ENCODE measurements around the gene NDFIP1. TPM values are rescaled to one million over a fixed set of nuclear protein-coding genes. Genes with fewer than 3 reads are reported as not detected.

The NDFIP1 gene
- total RNA-seq, 2 experiments from 2014 or later, result 59.2 to 62.3 TPM

GRCh38 chr5:142156839-142157463 lies 48.4 kb downstream of the NDFIP1 start:
- DNase-seq (no peak), ATAC-seq (ENCODE audit: low read depth) (no peak)
- no peak overlapping the region for H3K27ac Mint-ChIP-seq
- H3K4me3 Mint-ChIP-seq, result no peak overlapping the region
- peaks cover 4% of the 10 kb centered on the region for H3K4me1 Mint-ChIP-seq
- no peaks in the 10 kb centered on the region for H3K27me3 Mint-ChIP-seq
- POLR2A ChIA-PET, result no interaction called here
- peaks cover 2% of the 10 kb centered on the region for H3K36me3 Mint-ChIP-seq
- no peaks in the 10 kb centered on the region for H3K9me3 Mint-ChIP-seq

DNA sequence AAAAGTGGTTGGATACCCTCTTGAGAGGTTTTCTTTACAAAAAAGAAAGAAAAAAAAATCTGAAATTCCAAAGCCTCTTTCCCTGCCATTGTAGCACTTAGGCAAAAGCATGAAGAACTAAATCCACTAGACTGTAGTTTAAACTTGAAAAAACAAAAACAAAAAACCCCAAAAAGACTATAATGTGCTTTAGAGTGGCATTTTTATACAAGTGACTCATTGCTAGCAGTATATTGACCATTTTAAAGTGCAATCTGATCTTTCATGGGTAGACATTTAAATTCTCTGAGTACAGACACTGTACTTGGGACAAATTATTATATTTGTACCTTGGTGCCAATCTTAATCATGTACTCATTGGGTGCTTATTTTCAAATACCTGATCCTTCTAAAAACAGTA lies 50.8 kb downstream of the NDFIP1 start:
- no peak overlapping the region for H3K27ac Mint-ChIP-seq
- ATAC-seq (ENCODE audit: low read depth), result no peak
- peaks cover 4% of the 10 kb centered on the region for H3K36me3 Mint-ChIP-seq
- DNase-seq, result no peak
- POLR2A ChIA-PET, result no interaction called here
- H3K9me3 Mint-ChIP-seq, result no peaks in the 10 kb centered on the region
- H3K4me1 Mint-ChIP-seq, result peaks cover 4% of the 10 kb centered on the region
- no peaks in the 10 kb centered on the region for H3K27me3 Mint-ChIP-seq
- no peak overlapping the region for H3K4me3 Mint-ChIP-seq

DNA sequence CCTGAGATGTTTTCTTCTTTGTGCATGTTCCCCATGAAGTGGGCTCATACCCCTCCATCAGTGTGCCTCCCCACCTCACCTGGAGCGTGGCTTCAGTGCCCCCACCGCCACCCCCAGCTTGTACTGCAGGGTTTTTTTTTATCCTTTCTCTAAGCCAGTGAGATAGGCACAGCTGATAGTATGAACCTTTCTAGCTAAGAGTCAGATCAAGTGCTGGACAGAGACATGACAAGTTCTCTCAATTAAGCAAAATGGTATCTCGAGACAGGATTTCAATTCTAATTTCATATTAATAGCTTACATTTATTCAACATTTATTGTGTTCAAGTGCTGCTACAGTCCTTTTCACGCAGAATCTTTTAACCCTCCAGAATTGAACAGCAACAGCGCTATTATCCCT lies 55.7 kb downstream of the NDFIP1 start:
- Mint-ChIP-seq H3K27ac (no peak overlapping the region), H3K4me1 (no peaks in the 10 kb centered on the region), H3K27me3 (no peaks in the 10 kb centered on the region), H3K4me3 (no peak overlapping the region), H3K9me3 (no peaks in the 10 kb centered on the region), H3K36me3 (peaks cover 2% of the 10 kb centered on the region)
- no peak for DNase-seq
- POLR2A ChIA-PET, result no interaction called here
- ATAC-seq (ENCODE audit: low read depth), result no peak

DNA sequence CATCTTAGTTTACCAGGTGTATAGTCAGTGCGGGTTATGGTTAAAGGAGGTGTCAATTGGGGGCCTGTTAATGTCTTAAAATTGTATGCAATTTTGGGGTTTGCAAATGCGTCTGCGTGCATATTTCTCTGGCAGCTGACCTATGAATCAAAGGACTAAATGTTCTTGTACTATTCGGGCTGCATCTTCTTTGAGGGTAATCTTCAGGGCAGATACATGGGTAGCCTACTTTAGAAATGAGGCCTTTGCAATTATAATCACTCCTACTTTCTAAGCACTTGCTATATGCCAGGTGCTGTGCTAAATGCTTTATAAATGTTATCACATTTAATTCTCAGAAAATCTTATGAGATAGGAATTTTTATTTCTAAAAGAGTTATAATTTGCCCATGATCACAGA lies 58.2 kb downstream of the NDFIP1 start:
- no peak overlapping the region for H3K4me3 Mint-ChIP-seq
- no peak for DNase-seq
- no peaks in the 10 kb centered on the region for H3K4me1 Mint-ChIP-seq
- H3K9me3 Mint-ChIP-seq, result no peaks in the 10 kb centered on the region
- no peak overlapping the region for H3K27ac Mint-ChIP-seq
- peaks cover 2% of the 10 kb centered on the region for H3K36me3 Mint-ChIP-seq
- no peaks in the 10 kb centered on the region for H3K27me3 Mint-ChIP-seq
- POLR2A ChIA-PET, result no interaction called here
- no peak for ATAC-seq (ENCODE audit: low read depth)

DNA sequence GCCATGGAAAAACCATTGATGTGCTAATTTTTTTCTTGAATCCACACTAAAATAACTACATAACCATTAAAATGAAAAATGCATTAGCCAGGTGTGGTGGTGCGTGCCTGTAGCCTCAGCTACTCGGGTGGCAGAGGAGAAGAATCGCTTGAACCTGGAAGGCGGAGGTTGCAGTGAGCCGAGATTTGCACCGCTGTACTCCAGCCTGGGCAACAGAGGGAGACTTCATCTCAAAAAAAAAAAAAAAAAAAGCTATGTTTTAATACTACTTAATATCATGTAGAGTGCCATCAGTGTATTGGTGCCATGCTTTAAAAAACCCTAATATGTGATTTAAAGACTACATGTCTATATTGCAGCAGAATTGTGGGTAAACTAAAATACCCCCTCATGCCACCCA lies 58.9 kb downstream of the NDFIP1 start:
- H3K27ac Mint-ChIP-seq, result no peak overlapping the region
- POLR2A ChIA-PET, result no interaction called here
- no peaks in the 10 kb centered on the region for H3K27me3 Mint-ChIP-seq
- DNase-seq (no peak), ATAC-seq (ENCODE audit: low read depth) (no peak)
- peaks cover 2% of the 10 kb centered on the region for H3K36me3 Mint-ChIP-seq
- H3K4me3 Mint-ChIP-seq, result no peak overlapping the region
- H3K4me1 Mint-ChIP-seq, result no peaks in the 10 kb centered on the region
- H3K9me3 Mint-ChIP-seq, result no peaks in the 10 kb centered on the region

DNA sequence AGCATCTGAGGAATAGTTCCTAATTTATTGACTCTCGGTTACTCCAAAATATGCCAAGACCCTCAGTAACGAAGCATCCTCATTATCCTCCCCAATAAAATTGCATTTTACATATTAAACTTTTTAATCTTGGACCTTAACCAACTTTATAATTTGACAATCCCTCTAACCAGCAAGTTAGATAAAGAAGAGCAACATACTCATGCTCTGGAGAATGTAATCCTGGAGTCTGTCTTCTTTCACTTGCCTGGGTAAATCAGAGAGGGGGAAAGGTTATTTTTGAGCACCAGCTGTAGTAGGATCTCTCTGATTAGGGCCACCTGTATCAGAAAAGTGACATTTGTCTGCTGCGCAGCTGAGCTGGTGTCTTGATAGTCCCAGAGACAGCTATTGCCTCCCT lies 59.8 kb downstream of the NDFIP1 start:
- Mint-ChIP-seq H3K27me3 (peaks cover 2% of the 10 kb centered on the region), H3K4me3 (no peak overlapping the region), H3K27ac (no peak overlapping the region), H3K4me1 (no peaks in the 10 kb centered on the region), H3K9me3 (no peaks in the 10 kb centered on the region), H3K36me3 (no peaks in the 10 kb centered on the region)
- POLR2A ChIA-PET, result no interaction called here
- no peak for DNase-seq
- no peak for ATAC-seq (ENCODE audit: low read depth)

DNA sequence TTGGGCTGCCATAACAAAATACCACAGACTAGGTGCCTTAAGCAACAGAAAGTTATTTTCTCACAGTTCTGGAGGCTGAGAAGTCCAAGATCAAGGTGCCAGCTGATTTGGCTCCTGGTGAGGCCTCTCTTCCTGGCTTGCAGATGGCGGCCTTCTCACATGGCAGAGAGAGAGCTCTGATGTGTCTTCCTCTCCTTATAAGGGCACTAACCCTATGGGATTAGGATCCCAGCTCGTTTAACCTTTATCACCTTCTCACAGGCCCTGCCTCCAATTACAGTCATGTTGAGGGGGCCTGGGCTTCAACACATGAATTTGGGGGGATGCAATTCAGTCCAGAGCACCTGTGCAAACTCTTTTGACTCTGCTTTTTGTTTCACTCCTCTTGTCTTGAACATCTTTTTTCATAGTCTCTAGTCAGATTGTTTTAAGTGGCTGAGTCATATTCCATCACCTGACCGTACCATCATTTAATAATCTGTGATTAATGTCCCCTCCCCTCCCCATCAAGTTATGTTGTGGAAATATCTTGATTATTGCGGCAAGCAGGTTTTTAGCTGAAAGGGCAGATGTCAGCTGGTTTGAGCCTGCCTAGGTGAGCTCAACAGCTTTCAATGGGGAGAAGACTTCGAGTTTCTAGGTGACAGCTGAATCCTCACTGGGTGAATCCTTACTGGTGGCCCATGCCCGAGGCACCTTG lies 61.8 kb downstream of the NDFIP1 start:
- Mint-ChIP-seq H3K27me3 (peaks cover 8% of the 10 kb centered on the region), H3K36me3 (no peaks in the 10 kb centered on the region), H3K27ac (no peak overlapping the region), H3K9me3 (peaks cover 1% of the 10 kb centered on the region), H3K4me1 (no peaks in the 10 kb centered on the region), H3K4me3 (no peak overlapping the region)
- no peak for ATAC-seq (ENCODE audit: low read depth)
- POLR2A ChIA-PET, result no interaction called here
- DNase-seq, result no peak

- no peak for ATAC-seq (ENCODE audit: low read depth)
- Mint-ChIP-seq H3K4me1 (no peaks in the 10 kb centered on the region), H3K9me3 (peaks cover 1% of the 10 kb centered on the region), H3K27me3 (peaks cover 11% of the 10 kb centered on the region), H3K36me3 (no peaks in the 10 kb centered on the region), H3K4me3 (no peak overlapping the region), H3K27ac (no peak overlapping the region)
- no peak for DNase-seq
- POLR2A ChIA-PET, result no interaction called here
Measured at GRCh38 chr5:142171270-142171669, 62.7 kb downstream of the NDFIP1 start.

GRCh38 chr5:142175039-142175438 lies 66.5 kb downstream of the NDFIP1 start:
- Mint-ChIP-seq H3K4me1 (no peaks in the 10 kb centered on the region), H3K27ac (no peak overlapping the region), H3K9me3 (peaks cover 1% of the 10 kb centered on the region), H3K36me3 (no peaks in the 10 kb centered on the region), H3K4me3 (no peak overlapping the region), H3K27me3 (peaks cover 11% of the 10 kb centered on the region)
- POLR2A ChIA-PET, result no interaction called here
- DNase-seq (no peak), ATAC-seq (ENCODE audit: low read depth) (no peak)

DNA sequence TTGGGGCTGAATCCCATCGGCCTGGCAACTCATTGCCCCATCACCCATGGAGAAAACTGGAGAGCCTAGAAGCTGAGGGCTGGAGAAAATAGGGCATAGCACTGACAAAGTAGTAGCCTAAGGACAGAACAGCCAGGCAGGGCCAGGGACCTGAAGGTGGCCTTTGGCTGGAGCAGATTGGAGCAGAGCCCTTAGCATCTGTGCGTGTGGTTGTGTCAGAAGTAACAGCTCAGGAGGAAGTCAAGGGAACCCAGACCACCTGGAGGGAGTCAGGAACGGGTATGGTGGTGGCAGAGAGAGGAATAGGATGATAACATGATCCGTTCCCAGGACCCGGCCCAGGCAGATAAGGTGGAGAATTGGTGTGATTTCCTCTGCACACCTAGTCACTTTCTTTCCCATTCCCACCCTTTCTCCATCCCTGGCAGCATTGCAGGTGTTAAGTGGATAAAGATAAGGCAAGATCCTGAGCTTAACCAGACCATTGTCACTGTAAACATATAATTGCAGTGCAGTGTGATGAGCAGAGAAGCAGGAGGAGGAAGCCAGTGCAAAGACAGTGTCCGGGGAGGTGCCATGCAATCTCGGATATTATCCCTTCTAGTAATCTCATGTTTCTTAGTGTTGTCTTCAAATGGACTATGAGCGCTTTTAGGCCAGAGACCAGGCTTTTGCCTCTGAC lies 67.0 kb downstream of the NDFIP1 start:
- Mint-ChIP-seq H3K4me1 (no peaks in the 10 kb centered on the region), H3K9me3 (peaks cover 1% of the 10 kb centered on the region), H3K27me3 (peaks cover 11% of the 10 kb centered on the region), H3K36me3 (no peaks in the 10 kb centered on the region), H3K4me3 (no peak overlapping the region), H3K27ac (no peak overlapping the region)
- no peak for ATAC-seq (ENCODE audit: low read depth)
- no peak for DNase-seq
- POLR2A ChIA-PET, result no interaction called here

GRCh38 chr5:142176255-142176654 lies 67.7 kb downstream of the NDFIP1 start:
- no peak overlapping the region for H3K4me3 Mint-ChIP-seq
- POLR2A ChIA-PET, result no interaction called here
- no peak overlapping the region for H3K27ac Mint-ChIP-seq
- H3K36me3 Mint-ChIP-seq, result no peaks in the 10 kb centered on the region
- peaks cover 1% of the 10 kb centered on the region for H3K9me3 Mint-ChIP-seq
- no peak for DNase-seq
- peaks cover 11% of the 10 kb centered on the region for H3K27me3 Mint-ChIP-seq
- ATAC-seq (ENCODE audit: low read depth), result no peak
- no peaks in the 10 kb centered on the region for H3K4me1 Mint-ChIP-seq

GRCh38 chr5:142178651-142179050 lies 70.1 kb downstream of the NDFIP1 start:
- ATAC-seq (ENCODE audit: low read depth) (no peak), DNase-seq (no peak)
- no peaks in the 10 kb centered on the region for H3K4me1 Mint-ChIP-seq
- POLR2A ChIA-PET, result no interaction called here
- no peak overlapping the region for H3K4me3 Mint-ChIP-seq
- peaks cover 1% of the 10 kb centered on the region for H3K9me3 Mint-ChIP-seq
- peaks cover 11% of the 10 kb centered on the region for H3K27me3 Mint-ChIP-seq
- no peak overlapping the region for H3K27ac Mint-ChIP-seq
- no peaks in the 10 kb centered on the region for H3K36me3 Mint-ChIP-seq

GRCh38 chr5:142179776-142180387 lies 71.3 kb downstream of the NDFIP1 start:
- no peak for ATAC-seq (ENCODE audit: low read depth)
- Mint-ChIP-seq H3K9me3 (no peaks in the 10 kb centered on the region), H3K4me3 (no peak overlapping the region), H3K36me3 (no peaks in the 10 kb centered on the region), H3K27me3 (peaks cover 9% of the 10 kb centered on the region), H3K27ac (no peak overlapping the region), H3K4me1 (no peaks in the 10 kb centered on the region)
- POLR2A ChIA-PET, result no interaction called here
- no peak for DNase-seq

GRCh38 chr5:142181096-142181495 lies 72.5 kb downstream of the NDFIP1 start:
- H3K4me1 Mint-ChIP-seq, result no peaks in the 10 kb centered on the region
- no peaks in the 10 kb centered on the region for H3K9me3 Mint-ChIP-seq
- H3K4me3 Mint-ChIP-seq, result no peak overlapping the region
- POLR2A ChIA-PET, result no interaction called here
- no peak overlapping the region for H3K27ac Mint-ChIP-seq
- ATAC-seq (ENCODE audit: low read depth) (no peak), DNase-seq (no peak)
- H3K27me3 Mint-ChIP-seq, result peaks cover 5% of the 10 kb centered on the region
- no peaks in the 10 kb centered on the region for H3K36me3 Mint-ChIP-seq

Data from activated naive CD8-positive, alpha-beta T cell treated with anti-CD3 and anti-CD28 coated beads, Interleukin-2, amount 10 ng/mL, durations not matched to agents 7 days and 5 days (primary cell).